ENCODE results near the gene SBNO2.
A peak's percentile ranks its signal among the peaks of the same experiment; 100 is the strongest.

Gene SBNO2, protein sequence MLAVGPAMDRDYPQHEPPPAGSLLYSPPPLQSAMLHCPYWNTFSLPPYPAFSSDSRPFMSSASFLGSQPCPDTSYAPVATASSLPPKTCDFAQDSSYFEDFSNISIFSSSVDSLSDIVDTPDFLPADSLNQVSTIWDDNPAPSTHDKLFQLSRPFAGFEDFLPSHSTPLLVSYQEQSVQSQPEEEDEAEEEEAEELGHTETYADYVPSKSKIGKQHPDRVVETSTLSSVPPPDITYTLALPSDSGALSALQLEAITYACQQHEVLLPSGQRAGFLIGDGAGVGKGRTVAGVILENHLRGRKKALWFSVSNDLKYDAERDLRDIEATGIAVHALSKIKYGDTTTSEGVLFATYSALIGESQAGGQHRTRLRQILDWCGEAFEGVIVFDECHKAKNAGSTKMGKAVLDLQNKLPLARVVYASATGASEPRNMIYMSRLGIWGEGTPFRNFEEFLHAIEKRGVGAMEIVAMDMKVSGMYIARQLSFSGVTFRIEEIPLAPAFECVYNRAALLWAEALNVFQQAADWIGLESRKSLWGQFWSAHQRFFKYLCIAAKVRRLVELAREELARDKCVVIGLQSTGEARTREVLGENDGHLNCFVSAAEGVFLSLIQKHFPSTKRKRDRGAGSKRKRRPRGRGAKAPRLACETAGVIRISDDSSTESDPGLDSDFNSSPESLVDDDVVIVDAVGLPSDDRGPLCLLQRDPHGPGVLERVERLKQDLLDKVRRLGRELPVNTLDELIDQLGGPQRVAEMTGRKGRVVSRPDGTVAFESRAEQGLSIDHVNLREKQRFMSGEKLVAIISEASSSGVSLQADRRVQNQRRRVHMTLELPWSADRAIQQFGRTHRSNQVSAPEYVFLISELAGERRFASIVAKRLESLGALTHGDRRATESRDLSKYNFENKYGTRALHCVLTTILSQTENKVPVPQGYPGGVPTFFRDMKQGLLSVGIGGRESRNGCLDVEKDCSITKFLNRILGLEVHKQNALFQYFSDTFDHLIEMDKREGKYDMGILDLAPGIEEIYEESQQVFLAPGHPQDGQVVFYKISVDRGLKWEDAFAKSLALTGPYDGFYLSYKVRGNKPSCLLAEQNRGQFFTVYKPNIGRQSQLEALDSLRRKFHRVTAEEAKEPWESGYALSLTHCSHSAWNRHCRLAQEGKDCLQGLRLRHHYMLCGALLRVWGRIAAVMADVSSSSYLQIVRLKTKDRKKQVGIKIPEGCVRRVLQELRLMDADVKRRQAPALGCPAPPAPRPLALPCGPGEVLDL (N-terminal part only)

DNA sequence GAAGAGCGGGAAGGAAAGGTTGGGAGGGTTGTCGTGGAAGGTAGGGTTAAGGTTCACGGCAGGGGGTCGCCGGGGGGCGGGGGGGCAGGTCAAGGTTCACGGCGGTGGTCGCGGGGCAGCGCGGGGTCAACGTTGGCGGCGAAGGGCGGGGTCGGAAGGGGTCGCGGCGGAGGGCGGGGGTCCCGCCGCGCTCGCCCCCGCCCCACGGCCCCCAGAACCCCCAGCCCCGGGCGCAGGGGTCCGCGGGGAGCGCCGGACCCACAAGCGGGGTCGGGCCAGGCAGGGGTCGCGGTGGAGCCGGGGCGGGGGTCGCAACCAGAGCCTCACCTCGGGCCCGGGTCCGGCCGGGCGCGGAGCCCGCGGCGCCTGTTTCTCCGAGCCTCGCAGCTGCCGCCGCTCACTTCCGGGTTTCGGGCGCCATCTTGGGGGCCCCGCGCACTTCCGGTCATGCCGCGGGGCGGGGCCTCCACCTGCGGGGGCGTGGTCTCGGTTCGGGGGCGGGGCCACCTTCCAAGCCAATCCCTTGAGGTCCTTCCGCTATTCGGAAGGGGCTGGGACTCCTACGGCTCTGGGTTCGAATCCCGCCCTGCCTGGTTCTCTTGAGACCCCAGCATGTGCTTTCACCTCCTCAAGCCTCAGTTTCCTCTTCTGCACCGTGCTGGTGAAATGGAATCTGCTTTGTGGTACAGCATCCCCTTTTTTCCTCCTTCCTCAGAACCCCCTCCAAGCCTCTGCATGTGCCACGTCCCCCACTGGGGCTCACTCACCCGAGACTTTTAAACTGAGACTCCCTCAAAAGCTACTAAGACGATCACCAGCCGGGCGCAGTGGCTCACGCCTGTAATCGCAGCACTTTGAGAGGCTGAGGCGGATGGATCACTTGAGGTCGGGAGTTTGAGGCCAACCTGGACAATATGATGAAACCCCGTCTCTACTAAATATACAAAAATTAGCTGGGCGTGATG lies at the start of gene SBNO2:
SBNO2 (minus strand) TSS at position 424 of the 965 bp plus-strand sequence. CDS start 19,992 bp downstream, outside the sequence.
- peak within 1 kb of the TSS; percentile 86 for H3K4me3 Mint-ChIP-seq
- no peaks in the 10 kb centered on the region for H3K27me3 Mint-ChIP-seq
- no peaks in the 10 kb centered on the region for H3K9me3 Mint-ChIP-seq
- H3K36me3 Mint-ChIP-seq (ENCODE audit: low read depth) = peaks cover 6% of the 10 kb centered on the region
- peak within 1 kb of the TSS; percentile 92 for H3K27ac Mint-ChIP-seq
- DNase-seq (peak; percentile 97), ATAC-seq (peak; percentile 79)
- H3K4me1 Mint-ChIP-seq = peaks cover 33% of the 10 kb centered on the region

DNA sequence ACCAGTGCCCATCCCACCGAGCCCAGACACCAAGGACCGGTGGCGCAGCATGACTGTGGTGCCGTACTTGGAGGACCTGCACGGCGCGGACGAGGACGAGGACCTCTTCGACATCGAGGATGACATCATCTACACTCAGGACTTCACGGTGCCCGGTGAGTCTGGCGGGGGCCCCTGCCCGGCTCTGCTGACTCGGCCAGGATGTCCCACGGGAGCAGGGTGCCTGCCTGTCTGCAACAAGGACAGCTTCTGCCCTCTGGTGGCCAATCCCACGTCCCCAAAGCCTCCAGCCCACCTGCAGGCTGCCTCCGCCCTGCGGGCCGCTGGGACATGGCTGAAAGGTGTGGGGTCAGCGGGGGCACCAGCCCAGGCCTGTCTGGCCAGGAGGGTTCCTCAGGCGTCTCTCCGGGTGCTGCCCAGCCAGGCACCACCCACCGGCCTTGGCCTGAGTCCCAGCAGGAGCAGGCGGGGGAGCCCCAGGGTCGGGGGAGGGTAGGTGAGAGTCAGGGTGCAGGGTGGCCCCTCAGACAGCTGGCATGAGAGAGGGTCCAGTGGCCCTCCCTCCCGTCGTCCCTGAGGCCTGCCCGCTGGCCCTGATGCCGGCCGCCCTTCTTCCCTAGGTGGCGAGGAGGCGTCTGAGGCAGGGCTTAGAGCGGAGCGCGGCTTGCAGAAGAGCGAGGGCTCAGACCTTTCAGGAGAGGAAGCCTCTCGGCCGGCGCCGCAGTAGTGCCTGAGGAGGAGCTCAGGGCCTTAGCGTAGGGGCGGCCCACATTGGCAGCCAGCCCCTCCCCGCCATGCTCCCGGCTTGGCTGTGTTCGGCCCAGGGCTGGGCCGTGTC lies 49.2 kb upstream of the SBNO2 start:
- Mint-ChIP-seq H3K4me3 (no peak overlapping the region), H3K27me3 (no peaks in the 10 kb centered on the region), H3K4me1 (no peaks in the 10 kb centered on the region), H3K27ac (no peak overlapping the region), H3K36me3 (ENCODE audit: low read depth) (no peaks in the 10 kb centered on the region), H3K9me3 (no peaks in the 10 kb centered on the region)
- no peak for ATAC-seq
- peak; percentile 47 for DNase-seq

DNA sequence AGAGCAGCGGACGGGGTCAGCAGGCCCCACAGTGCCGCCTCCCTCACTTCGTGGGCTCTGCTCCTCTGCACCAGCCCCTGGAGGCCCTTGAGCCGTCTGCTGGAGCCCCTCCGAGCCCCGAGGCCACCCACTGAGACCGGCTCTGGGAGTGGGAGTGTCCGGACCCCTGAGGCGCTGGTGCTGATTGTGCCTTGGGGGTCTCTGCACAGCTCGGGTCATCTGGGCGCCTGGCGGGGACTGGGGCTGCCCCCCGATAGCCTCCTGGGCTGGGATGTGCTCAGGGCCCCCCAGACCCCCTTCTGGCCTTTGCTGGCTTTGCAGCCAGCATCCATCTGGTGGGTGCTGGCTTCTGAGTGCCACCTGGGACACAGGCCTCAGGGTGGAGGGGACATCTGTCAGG lies 48.3 kb upstream of the SBNO2 start:
- Mint-ChIP-seq H3K36me3 (ENCODE audit: low read depth) (no peaks in the 10 kb centered on the region), H3K27me3 (no peaks in the 10 kb centered on the region), H3K9me3 (no peaks in the 10 kb centered on the region), H3K4me1 (no peaks in the 10 kb centered on the region), H3K27ac (no peak overlapping the region), H3K4me3 (no peak overlapping the region)
- DNase-seq (no peak), ATAC-seq (no peak)

DNA sequence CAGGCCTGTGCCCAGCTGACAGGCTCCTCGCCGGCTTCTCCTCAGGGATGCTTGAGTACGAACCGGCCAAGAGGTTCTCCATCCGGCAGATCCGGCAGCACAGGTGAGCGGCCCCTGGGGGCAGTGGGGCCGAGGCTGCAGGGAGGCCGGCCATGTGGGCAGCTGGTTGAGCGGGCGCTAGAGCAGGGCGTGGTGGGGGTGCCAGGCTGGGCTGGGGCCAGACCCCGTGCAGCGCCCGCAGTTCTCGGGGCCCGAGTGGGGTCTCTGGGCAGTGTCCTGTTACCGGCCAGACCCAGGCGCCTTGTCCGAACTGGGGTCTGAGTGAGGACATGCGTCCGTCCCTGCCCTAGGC lies 47.8 kb upstream of the SBNO2 start:
- Mint-ChIP-seq H3K27me3 (no peaks in the 10 kb centered on the region), H3K27ac (no peak overlapping the region), H3K4me3 (no peak overlapping the region), H3K9me3 (no peaks in the 10 kb centered on the region), H3K4me1 (no peaks in the 10 kb centered on the region), H3K36me3 (ENCODE audit: low read depth) (no peaks in the 10 kb centered on the region)
- no peak for DNase-seq
- ATAC-seq = no peak

DNA sequence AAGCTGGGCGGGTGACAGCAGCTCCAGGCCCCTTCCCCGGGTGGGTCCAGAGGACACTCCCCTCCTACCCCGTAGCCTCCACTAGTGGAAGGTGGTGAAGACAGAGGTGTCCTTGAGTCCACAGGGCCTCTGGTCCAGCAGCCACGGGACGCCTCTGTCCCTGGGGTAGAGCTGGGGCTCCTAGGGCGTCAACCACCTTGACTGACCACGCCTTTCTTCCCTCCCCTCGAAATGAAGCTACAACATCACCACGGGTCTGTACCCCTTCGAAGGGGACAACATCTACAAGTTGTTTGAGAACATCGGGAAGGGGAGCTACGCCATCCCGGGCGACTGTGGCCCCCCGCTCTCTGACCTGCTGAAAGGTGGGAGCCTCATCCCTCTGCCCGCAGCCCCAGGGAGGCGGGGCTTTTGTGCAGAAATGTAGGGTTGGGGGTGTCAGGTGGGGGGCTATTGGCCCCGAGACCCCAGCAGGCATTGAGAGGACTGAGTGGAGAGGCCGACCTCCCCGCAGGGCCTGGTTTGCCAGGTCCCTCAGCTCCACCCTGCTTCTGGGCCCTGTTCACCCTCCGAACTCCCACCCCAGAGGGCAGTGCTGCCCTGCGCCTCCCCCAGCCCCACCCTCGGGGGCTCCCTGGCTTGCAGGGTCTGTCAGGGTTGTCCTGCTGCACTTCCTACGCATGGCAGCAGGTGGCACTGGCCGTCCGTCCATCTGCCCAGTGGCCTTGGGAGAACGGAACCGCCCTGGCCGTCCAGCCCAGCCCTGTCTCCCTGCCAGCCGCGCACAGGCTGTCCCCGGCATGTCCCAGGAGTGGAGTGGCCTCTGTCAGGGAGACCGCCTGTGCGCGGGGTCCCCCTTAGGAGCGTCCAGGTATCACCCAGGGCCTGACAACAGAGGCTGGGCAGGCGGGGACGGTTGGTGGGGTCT lies 47.2 kb upstream of the SBNO2 start:
- H3K27ac Mint-ChIP-seq = no peak overlapping the region
- H3K9me3 Mint-ChIP-seq = no peaks in the 10 kb centered on the region
- no peak for ATAC-seq
- no peak overlapping the region for H3K4me3 Mint-ChIP-seq
- no peaks in the 10 kb centered on the region for H3K4me1 Mint-ChIP-seq
- no peaks in the 10 kb centered on the region for H3K27me3 Mint-ChIP-seq
- peaks cover under 1% of the 10 kb centered on the region for H3K36me3 Mint-ChIP-seq (ENCODE audit: low read depth)
- DNase-seq = no peak

DNA sequence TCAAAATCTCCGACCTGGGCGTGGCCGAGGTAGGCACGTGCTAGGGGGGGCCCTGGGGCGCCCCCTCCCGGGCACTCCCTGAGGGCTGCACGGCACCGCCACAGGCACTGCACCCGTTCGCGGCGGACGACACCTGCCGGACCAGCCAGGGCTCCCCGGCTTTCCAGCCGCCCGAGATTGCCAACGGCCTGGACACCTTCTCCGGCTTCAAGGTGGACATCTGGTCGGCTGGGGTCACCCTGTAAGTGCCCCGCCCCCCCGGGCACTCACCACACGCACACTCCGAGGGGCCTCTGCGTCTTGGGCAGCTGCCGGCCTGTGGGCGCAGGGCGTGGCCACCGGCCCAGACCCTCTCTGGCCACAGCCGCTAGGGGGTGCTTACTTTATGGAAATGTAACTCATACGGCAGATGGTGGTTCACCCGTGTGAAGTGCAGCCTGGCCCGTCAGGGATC lies 46.4 kb upstream of the SBNO2 start:
- Mint-ChIP-seq H3K27ac (no peak overlapping the region), H3K27me3 (no peaks in the 10 kb centered on the region), H3K4me3 (no peak overlapping the region), H3K36me3 (ENCODE audit: low read depth) (peaks cover 2% of the 10 kb centered on the region), H3K4me1 (no peaks in the 10 kb centered on the region), H3K9me3 (no peaks in the 10 kb centered on the region)
- DNase-seq (no peak), ATAC-seq (no peak)

DNA sequence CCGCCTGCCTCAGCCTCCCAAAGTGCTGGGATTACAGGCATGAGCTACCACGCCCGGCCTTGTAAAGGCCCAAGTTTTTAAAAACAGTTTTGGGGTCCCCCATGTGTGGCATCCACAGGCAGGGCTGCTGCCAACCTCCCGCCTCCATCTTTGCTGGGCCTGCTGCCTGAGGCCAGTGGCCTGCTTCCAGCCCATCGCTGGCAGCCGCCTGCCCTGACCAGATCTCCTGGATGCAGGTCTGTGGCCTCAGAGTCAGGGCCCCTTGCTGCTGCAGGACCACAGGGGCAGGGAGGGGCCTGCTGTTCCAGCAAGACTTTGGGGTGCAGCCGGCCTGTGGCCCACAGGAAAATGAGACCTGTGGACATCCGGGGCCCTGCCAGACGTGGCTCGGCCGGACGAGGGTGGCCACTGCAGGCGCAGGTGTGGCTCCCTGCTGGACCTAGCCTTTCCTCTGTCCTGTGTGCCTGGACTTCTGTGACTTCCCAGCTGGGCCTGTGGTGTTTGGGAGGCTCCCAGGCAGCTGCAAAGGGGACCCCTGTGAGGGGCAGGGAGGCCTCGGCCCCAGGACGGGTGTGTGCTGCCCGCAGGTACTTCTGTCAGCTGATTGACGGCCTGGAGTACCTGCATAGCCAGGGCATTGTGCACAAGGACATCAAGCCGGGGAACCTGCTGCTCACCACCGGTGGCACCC lies 45.9 kb upstream of the SBNO2 start:
- Mint-ChIP-seq H3K4me3 (no peak overlapping the region), H3K27me3 (no peaks in the 10 kb centered on the region), H3K4me1 (no peaks in the 10 kb centered on the region), H3K9me3 (no peaks in the 10 kb centered on the region), H3K27ac (no peak overlapping the region), H3K36me3 (ENCODE audit: low read depth) (peaks cover 2% of the 10 kb centered on the region)
- DNase-seq (no peak), ATAC-seq (no peak)

DNA sequence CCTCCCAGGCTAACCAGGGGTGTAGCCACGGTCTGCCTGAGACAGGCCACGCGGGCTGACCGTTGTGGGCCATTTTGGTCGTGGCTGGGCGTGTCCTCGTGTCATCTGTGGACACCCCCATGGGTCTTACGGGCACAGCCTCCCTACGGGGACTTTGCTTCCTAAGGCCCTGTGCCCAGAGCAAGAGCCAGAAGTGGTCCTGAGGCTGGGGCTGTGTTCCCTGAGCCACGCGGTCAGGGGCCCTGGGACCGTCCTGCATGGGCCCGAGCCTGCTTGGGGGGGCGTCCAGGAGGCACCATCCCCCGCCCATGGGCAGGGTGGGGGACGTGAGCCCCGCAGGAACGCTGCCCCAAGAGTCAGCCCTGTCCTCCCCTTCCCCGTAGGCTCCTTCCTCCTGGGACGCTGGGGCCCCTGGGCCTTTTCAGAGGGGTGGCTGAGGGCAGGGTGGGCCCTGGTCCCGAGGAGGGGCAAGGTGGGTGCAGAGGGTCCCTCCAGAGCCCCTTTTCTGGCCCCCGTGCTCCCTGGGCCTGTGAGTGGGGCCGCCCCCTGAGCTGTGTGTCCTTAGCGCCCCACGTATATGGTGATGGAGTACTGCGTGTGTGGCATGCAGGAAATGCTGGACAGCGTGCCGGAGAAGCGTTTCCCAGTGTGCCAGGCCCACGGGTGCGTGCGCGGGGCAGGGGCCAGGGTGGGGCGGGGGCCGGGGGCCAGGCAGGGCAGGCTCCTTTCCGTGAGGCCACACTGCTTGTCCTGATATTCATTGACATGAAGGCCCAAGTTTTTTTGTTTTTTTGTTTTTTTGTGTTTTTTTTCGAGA lies 44.9 kb upstream of the SBNO2 start:
- Mint-ChIP-seq H3K9me3 (no peaks in the 10 kb centered on the region), H3K36me3 (ENCODE audit: low read depth) (peaks cover 2% of the 10 kb centered on the region), H3K27ac (no peak overlapping the region), H3K4me3 (no peak overlapping the region), H3K4me1 (peaks cover 4% of the 10 kb centered on the region), H3K27me3 (no peaks in the 10 kb centered on the region)
- ATAC-seq (no peak), DNase-seq (no peak)

DNA sequence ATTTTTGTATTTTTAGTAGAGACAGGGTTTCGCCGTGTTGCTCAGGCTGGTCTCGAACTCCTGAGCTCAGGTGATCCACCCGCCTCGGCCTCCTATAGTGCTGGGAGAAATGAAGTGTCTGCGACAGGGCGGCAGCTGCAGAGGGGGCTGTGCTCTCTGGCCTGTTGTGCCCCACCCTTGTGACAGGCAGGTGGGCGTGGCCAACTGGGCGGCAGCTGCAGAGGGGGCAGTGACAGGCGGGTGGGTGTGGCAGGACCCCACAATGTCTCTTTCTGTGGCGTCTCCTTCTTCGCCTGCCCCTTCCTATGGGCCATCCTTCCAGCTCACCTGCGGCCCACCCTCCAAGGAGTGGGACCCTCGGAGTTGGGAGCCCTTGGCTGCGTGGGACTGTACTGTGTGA lies 43.3 kb upstream of the SBNO2 start:
- no peak for ATAC-seq
- no peak overlapping the region for H3K27ac Mint-ChIP-seq
- H3K36me3 Mint-ChIP-seq (ENCODE audit: low read depth) = peaks cover 10% of the 10 kb centered on the region
- no peaks in the 10 kb centered on the region for H3K9me3 Mint-ChIP-seq
- no peak overlapping the region for H3K4me3 Mint-ChIP-seq
- H3K27me3 Mint-ChIP-seq = no peaks in the 10 kb centered on the region
- DNase-seq = no peak
- peaks cover 14% of the 10 kb centered on the region for H3K4me1 Mint-ChIP-seq

DNA sequence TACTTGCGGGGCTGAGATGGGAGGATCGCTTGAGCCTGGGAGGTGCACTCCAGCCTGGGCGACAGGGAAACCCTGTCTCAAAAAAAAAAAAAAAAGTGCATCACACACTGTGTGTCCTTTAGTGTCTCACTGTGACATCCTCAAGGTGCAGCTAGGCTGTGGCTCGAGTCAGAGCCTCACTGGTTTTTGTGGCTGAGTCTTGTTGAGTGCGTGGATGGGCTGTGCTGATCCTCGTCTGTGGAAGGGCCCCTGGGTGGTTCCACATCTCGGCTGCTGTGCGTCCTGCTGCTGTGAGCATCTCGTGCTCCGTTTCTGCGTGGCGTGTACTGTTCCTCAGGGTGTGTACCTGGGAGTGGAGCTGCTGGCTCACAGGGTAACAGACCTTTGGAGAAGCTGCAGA lies 42.7 kb upstream of the SBNO2 start:
- ATAC-seq = no peak
- H3K27ac Mint-ChIP-seq = no peak overlapping the region
- peaks cover 10% of the 10 kb centered on the region for H3K36me3 Mint-ChIP-seq (ENCODE audit: low read depth)
- H3K4me1 Mint-ChIP-seq = peaks cover 14% of the 10 kb centered on the region
- H3K9me3 Mint-ChIP-seq = no peaks in the 10 kb centered on the region
- no peak for DNase-seq
- H3K27me3 Mint-ChIP-seq = no peaks in the 10 kb centered on the region
- H3K4me3 Mint-ChIP-seq = no peak overlapping the region

Measured in activated naive CD8-positive, alpha-beta T cell treated with anti-CD3 and anti-CD28 coated beads, Interleukin-2, amount 50 U/mL, for 24 hours (primary cell).